ENCODE data around the gene CAMKK1. TPM values are rescaled to one million over a fixed set of nuclear protein-coding genes. Genes with fewer than 3 reads are reported as not detected.

The CAMKK1 gene
- total RNA-seq, 1 donor from 2014 or later, result 4.1 TPM

DNA sequence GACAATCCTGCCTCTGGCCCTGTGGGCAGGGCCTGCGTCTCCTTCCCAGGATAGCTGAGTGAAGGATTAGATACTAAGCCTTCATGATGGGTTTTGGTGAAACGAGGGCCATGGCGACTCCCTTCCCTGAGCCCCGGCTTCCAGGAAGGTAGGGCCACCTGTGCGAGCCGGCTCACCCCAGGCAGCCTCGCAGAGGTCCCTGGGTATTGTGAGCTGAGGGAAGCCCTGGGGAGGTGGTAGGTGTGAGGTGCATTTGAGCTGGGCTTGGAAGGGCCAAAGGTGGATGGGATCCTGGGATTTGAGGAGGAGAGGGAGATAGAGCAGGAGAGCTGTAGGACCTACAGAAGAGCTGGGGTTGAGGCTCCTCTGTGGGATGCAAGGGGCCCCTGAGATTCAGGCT, 29.9 kb upstream of the CAMKK1 start:
- Mint-ChIP-seq H3K27me3 (ENCODE audit: unreplicated experiment) (peaks cover 10% of the 10 kb centered on the region), H3K36me3 (ENCODE audit: low read depth, unreplicated experiment) (peaks cover 7% of the 10 kb centered on the region), H3K4me3 (ENCODE audit: unreplicated experiment) (no peak overlapping the region), H3K27ac (ENCODE audit: unreplicated experiment) (no peak overlapping the region), H3K4me1 (ENCODE audit: unreplicated experiment) (no peaks in the 10 kb centered on the region), H3K9me3 (ENCODE audit: unreplicated experiment) (no peaks in the 10 kb centered on the region)
- TF ChIP-seq, protein P1, sequence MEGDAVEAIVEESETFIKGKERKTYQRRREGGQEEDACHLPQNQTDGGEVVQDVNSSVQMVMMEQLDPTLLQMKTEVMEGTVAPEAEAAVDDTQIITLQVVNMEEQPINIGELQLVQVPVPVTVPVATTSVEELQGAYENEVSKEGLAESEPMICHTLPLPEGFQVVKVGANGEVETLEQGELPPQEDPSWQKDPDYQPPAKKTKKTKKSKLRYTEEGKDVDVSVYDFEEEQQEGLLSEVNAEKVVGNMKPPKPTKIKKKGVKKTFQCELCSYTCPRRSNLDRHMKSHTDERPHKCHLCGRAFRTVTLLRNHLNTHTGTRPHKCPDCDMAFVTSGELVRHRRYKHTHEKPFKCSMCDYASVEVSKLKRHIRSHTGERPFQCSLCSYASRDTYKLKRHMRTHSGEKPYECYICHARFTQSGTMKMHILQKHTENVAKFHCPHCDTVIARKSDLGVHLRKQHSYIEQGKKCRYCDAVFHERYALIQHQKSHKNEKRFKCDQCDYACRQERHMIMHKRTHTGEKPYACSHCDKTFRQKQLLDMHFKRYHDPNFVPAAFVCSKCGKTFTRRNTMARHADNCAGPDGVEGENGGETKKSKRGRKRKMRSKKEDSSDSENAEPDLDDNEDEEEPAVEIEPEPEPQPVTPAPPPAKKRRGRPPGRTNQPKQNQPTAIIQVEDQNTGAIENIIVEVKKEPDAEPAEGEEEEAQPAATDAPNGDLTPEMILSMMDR (IDR thresholded peaks at IDR 0.05; ENCODE audit: unreplicated experiment), result no peak
- DNase-seq (ENCODE audit: low spot score), result no peak

GRCh38 chr17:3921502-3922319, 28.9 kb upstream of the CAMKK1 start:
- DNase-seq (ENCODE audit: low spot score), result no peak
- H3K4me3 Mint-ChIP-seq (ENCODE audit: unreplicated experiment), result no peak overlapping the region
- TF ChIP-seq, protein P1 (IDR thresholded peaks at IDR 0.05; ENCODE audit: unreplicated experiment), result no peak
- H3K36me3 Mint-ChIP-seq (ENCODE audit: low read depth, unreplicated experiment), result peaks cover 7% of the 10 kb centered on the region
- no peak overlapping the region for H3K27ac Mint-ChIP-seq (ENCODE audit: unreplicated experiment)
- no peaks in the 10 kb centered on the region for H3K9me3 Mint-ChIP-seq (ENCODE audit: unreplicated experiment)
- H3K4me1 Mint-ChIP-seq (ENCODE audit: unreplicated experiment), result no peaks in the 10 kb centered on the region
- peaks cover 9% of the 10 kb centered on the region for H3K27me3 Mint-ChIP-seq (ENCODE audit: unreplicated experiment)

GRCh38 chr17:3921006-3921405, 28.2 kb upstream of the CAMKK1 start:
- Mint-ChIP-seq H3K9me3 (ENCODE audit: unreplicated experiment) (no peaks in the 10 kb centered on the region), H3K4me1 (ENCODE audit: unreplicated experiment) (no peaks in the 10 kb centered on the region), H3K36me3 (ENCODE audit: low read depth, unreplicated experiment) (peaks cover 7% of the 10 kb centered on the region), H3K27ac (ENCODE audit: unreplicated experiment) (no peak overlapping the region), H3K27me3 (ENCODE audit: unreplicated experiment) (peaks cover 9% of the 10 kb centered on the region), H3K4me3 (ENCODE audit: unreplicated experiment) (no peak overlapping the region)
- TF ChIP-seq, protein P1 (IDR thresholded peaks at IDR 0.05; ENCODE audit: unreplicated experiment), result no peak
- DNase-seq (ENCODE audit: low spot score), result no peak

DNA sequence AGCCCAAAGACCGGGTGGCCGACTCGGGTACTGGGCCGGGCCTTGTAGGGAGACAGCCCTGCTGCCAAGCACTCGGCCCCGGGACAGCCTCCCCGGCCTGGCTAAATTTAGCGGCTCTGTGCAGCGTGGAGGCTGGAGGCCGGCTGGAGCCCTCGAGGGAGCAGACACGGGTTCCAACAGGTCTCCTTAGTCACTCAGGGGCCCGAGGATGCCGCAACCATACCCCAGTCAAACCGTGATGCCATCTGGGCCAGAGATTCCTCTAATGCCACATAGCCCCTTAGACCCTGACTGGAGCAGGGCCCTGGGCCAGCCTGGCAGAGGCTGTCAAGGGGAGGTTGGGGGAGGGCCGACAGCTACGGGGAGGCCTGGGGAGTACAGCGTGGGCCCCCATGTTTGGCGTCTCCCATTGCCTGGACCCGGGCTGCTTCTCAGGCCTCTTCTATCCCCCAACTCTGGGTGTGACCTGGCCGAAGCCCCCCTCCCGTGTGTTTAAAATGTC, 26.3 kb upstream of the CAMKK1 start:
- Mint-ChIP-seq H3K4me3 (ENCODE audit: unreplicated experiment) (no peak overlapping the region), H3K4me1 (ENCODE audit: unreplicated experiment) (no peaks in the 10 kb centered on the region), H3K27me3 (ENCODE audit: unreplicated experiment) (peaks cover 4% of the 10 kb centered on the region), H3K36me3 (ENCODE audit: low read depth, unreplicated experiment) (no peaks in the 10 kb centered on the region), H3K27ac (ENCODE audit: unreplicated experiment) (no peak overlapping the region), H3K9me3 (ENCODE audit: unreplicated experiment) (no peaks in the 10 kb centered on the region)
- DNase-seq (ENCODE audit: low spot score), result no peak
- TF ChIP-seq, protein P1 (IDR thresholded peaks at IDR 0.05; ENCODE audit: unreplicated experiment), result no peak
